ENCODE measurements around the gene DPM2.

The DPM2 gene

DNA sequence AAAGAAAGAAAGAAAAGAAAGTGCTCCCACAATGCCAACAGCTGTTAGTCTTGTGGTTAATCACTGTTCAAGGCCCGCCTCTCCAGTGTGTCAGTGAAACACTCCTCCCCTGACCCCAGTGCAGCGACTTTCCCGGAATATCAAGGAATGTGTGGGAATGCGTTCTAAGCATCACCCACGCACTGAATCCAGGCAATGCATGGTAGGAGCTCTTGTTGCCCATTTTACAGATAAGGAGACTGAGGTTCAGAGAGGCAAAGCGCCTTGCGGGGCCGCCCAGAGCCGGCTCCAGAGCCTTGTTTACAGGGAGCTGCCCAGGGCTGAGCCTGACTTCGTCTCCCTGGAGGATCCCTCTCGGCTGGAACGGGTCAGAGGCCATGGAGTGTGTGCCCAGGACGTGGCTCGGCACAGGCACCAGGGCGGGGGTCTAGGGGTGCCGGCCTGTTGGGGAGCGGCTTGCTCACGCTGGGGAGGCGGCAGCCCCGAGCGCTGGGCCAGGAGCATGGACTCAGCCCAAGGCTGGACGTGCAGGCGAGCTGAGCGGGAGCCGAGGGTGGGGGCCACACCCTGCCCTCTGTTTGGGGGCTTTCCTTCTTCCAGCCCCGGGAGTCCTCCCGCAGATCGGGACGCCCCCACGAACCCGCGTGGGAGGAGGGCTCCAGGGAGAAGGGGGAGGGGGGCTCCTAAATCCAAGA lies 39.1 kb downstream of the DPM2 start:
- peak overlapping the region; percentile 86 for H3K27ac Mint-ChIP-seq
- H3K4me1 Mint-ChIP-seq (ENCODE audit: low read depth) = peaks cover 40% of the 10 kb centered on the region
- no peaks in the 10 kb centered on the region for H3K9me3 Mint-ChIP-seq
- H3K4me3 Mint-ChIP-seq = peak overlapping the region; percentile 88
- H3K36me3 Mint-ChIP-seq (ENCODE audit: low read depth) = peaks cover 32% of the 10 kb centered on the region
- no peaks in the 10 kb centered on the region for H3K27me3 Mint-ChIP-seq

- Mint-ChIP-seq H3K27ac (no peak overlapping the region), H3K27me3 (no peaks in the 10 kb centered on the region), H3K9me3 (no peaks in the 10 kb centered on the region), H3K4me3 (peak overlapping the region; percentile 57), H3K4me1 (ENCODE audit: low read depth) (peaks cover 33% of the 10 kb centered on the region), H3K36me3 (ENCODE audit: low read depth) (peaks cover 46% of the 10 kb centered on the region)
Measured at GRCh38 chr9:127897193-127897692, 40.4 kb downstream of the DPM2 start.

- H3K4me3 Mint-ChIP-seq = no peak overlapping the region
- H3K36me3 Mint-ChIP-seq (ENCODE audit: low read depth) = peaks cover 50% of the 10 kb centered on the region
- H3K9me3 Mint-ChIP-seq = no peaks in the 10 kb centered on the region
- peaks cover 31% of the 10 kb centered on the region for H3K4me1 Mint-ChIP-seq (ENCODE audit: low read depth)
- no peak overlapping the region for H3K27ac Mint-ChIP-seq
- H3K27me3 Mint-ChIP-seq = no peaks in the 10 kb centered on the region
Measured at GRCh38 chr9:127896395-127897192, 41.1 kb downstream of the DPM2 start.

GRCh38 chr9:127895811-127896210 lies 41.8 kb downstream of the DPM2 start:
- no peaks in the 10 kb centered on the region for H3K9me3 Mint-ChIP-seq
- peaks cover 26% of the 10 kb centered on the region for H3K4me1 Mint-ChIP-seq (ENCODE audit: low read depth)
- H3K27me3 Mint-ChIP-seq = no peaks in the 10 kb centered on the region
- no peak overlapping the region for H3K4me3 Mint-ChIP-seq
- peaks cover 58% of the 10 kb centered on the region for H3K36me3 Mint-ChIP-seq (ENCODE audit: low read depth)
- no peak overlapping the region for H3K27ac Mint-ChIP-seq

GRCh38 chr9:127893392-127893791 lies 44.3 kb downstream of the DPM2 start:
- Mint-ChIP-seq H3K9me3 (no peaks in the 10 kb centered on the region), H3K36me3 (ENCODE audit: low read depth) (peaks cover 71% of the 10 kb centered on the region), H3K27me3 (no peaks in the 10 kb centered on the region)

GRCh38 chr9:127892831-127893230 lies 44.8 kb downstream of the DPM2 start:
- no peak overlapping the region for H3K27ac Mint-ChIP-seq
- H3K27me3 Mint-ChIP-seq = no peaks in the 10 kb centered on the region
- peaks cover 14% of the 10 kb centered on the region for H3K4me1 Mint-ChIP-seq (ENCODE audit: low read depth)
- peaks cover 73% of the 10 kb centered on the region for H3K36me3 Mint-ChIP-seq (ENCODE audit: low read depth)
- no peaks in the 10 kb centered on the region for H3K9me3 Mint-ChIP-seq
- H3K4me3 Mint-ChIP-seq = no peak overlapping the region

More at GRCh38 chr9:127893392-127893791, 44.3 kb downstream of the DPM2 start:
- Mint-ChIP-seq H3K4me1 (ENCODE audit: low read depth) (peaks cover 17% of the 10 kb centered on the region), H3K27ac (no peak overlapping the region), H3K4me3 (no peak overlapping the region)

DNA sequence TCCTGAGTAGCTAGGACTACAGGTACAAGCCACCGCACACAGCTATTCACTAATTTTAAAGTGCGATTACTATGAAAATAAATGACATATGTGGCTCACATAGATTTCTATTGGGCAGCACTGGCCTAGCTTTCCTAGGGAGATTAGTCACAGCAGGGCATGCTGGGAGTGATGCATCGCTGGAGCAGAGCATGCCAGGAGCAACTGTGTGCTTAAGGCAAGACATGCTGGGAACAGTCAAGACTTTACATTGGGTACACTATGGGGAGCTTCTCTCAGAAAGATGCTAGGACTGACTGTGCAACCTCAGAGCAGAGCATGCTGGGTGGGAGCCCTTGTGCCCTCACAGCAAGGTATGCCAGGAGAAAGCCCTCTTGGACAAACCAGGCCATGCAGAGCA lies 47.6 kb downstream of the DPM2 start:
- Mint-ChIP-seq H3K9me3 (no peaks in the 10 kb centered on the region), H3K4me1 (ENCODE audit: low read depth) (peaks cover 10% of the 10 kb centered on the region), H3K36me3 (ENCODE audit: low read depth) (peaks cover 73% of the 10 kb centered on the region), H3K4me3 (no peak overlapping the region), H3K27ac (no peak overlapping the region), H3K27me3 (no peaks in the 10 kb centered on the region)

GRCh38 chr9:127887792-127888191 lies 49.9 kb downstream of the DPM2 start:
- Mint-ChIP-seq H3K4me1 (ENCODE audit: low read depth) (peaks cover 5% of the 10 kb centered on the region), H3K4me3 (no peak overlapping the region), H3K36me3 (ENCODE audit: low read depth) (peaks cover 57% of the 10 kb centered on the region), H3K27me3 (no peaks in the 10 kb centered on the region), H3K27ac (no peak overlapping the region), H3K9me3 (no peaks in the 10 kb centered on the region)

DNA sequence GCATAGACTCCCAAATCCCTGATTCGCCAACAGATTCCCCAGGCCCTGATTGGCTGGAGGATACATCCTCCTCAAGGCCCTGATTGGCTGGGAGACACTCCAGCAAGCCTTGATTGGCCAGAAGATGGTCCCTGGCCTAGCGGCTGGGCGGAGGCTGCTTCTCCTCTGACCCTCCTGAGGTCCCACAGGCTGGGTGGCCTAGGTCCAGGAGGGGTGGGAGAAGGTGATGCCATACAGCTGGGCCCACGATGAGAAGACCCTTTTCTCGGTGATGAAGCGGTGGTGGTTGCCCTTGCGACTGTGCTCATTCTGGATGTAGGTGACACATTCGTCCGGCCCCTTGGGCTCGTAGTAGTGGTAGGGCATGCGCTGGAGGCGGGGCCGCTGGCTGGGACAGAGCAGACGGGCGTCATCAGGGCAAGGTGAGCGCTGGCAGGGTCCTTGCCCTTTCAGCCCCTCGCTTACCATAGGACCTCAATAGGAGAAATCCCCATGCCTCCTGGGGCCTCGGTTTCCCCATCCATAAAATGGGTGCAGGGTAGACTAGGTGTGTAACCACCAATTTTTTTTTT lies 51.2 kb downstream of the DPM2 start:
- no peaks in the 10 kb centered on the region for H3K9me3 Mint-ChIP-seq
- peak overlapping the region; percentile 52 for H3K27ac Mint-ChIP-seq
- H3K4me3 Mint-ChIP-seq = no peak overlapping the region
- peaks cover 50% of the 10 kb centered on the region for H3K36me3 Mint-ChIP-seq (ENCODE audit: low read depth)
- no peaks in the 10 kb centered on the region for H3K27me3 Mint-ChIP-seq
- H3K4me1 Mint-ChIP-seq (ENCODE audit: low read depth) = peaks cover 5% of the 10 kb centered on the region

DNA sequence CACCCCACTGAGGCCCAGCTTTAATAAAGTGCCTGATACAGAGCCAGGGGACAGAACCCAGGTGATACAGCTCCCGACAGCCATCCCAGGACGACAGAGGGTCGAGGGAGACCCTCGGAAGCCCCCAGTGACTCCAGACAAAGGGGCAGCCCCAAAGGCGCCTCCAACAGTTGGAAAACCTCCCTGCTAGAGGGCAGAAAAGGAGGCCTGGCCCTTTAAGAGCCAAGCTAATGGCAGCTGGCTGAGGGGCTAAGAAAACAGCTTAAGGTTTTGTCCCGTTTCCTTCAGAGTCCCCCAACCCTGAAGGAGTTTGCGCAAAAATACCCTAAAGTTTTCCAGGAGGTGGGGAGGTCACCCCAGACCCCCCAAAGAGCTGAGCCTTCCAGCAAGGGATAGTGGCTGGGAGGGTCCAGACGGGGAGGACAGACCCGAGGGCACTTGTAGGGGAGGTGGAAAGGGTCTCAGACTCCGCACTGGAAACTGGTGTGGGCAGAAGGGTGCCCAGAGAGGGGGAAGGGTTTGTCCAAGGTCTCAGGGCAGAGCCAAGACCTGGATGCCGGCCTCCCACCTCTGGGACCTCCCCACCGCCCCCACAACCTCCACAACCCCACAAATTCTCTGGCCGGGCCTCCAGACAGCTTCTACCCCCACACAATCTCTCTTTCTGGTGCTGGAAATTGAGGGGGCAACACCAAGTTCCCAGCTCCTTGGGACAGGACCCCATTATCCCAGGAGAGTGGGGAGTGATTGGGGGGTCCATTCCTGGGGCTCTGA lies 52.0 kb downstream of the DPM2 start:
- H3K4me3 Mint-ChIP-seq = no peak overlapping the region
- no peaks in the 10 kb centered on the region for H3K27me3 Mint-ChIP-seq
- no peaks in the 10 kb centered on the region for H3K9me3 Mint-ChIP-seq
- H3K27ac Mint-ChIP-seq = no peak overlapping the region
- peaks cover 5% of the 10 kb centered on the region for H3K4me1 Mint-ChIP-seq (ENCODE audit: low read depth)
- H3K36me3 Mint-ChIP-seq (ENCODE audit: low read depth) = peaks cover 43% of the 10 kb centered on the region
